ENCODE results near the gene TINCR. TPM values are rescaled to one million over a fixed set of nuclear protein-coding genes. Genes with fewer than 3 reads are reported as not detected.
A peak's percentile ranks its signal among the peaks of the same experiment; 100 is the strongest.

Gene TINCR
- total RNA-seq, 1 experiment from 2014 or later, result 0.17 TPM

- Mint-ChIP-seq H3K27ac (peak overlapping the region in 1 of 3 experiments; percentile 97; a peak in 2 of 7 replicates), H3K4me1 (peaks cover 15 to 23% of the 10 kb centered on the region in 2 experiments), H3K36me3 (ENCODE audit: insufficient read depth in 1 of 3, low read depth in 3 of 3) (peaks cover 18 to 43% (median 42%) of the 10 kb centered on the region in 3 experiments), H3K9me3 (no peaks in the 10 kb centered on the region), H3K27me3 (ENCODE audit: low read depth) (no peaks in the 10 kb centered on the region), H3K4me3 (peak overlapping the region in 1 of 2 experiments; percentile 46; a peak in 2 of 5 replicates)
- Histone ChIP-seq H3K23ac (ENCODE audit: insufficient read length, low read depth, low read length) (no peak overlapping the region), H4K5ac (ENCODE audit: insufficient read length, low read depth, low read length) (no peak overlapping the region), H3K9ac (ENCODE audit: extremely low read depth, insufficient read length, low read length) (no peak overlapping the region), H3K79me2 (ENCODE audit: insufficient read depth, low read length) (no peaks in the 10 kb centered on the region), H3K9me3 (ENCODE audit: control insufficient read depth, low read depth, low read length) (no peaks in the 10 kb centered on the region), H3K18ac (ENCODE audit: insufficient read length, low read depth, low read length) (no peak overlapping the region), H3T11ph (ENCODE audit: low read length) (no peak overlapping the region), H3K4ac (ENCODE audit: low read depth, low read length) (no peak overlapping the region), H2AFZ (ENCODE audit: low read length) (no peak overlapping the region), H3K4me1 (ENCODE audit: insufficient read depth, low read length) (no peaks in the 10 kb centered on the region; the same call in 1 of the 2 replicates), H3K4me2 (ENCODE audit: insufficient read depth, insufficient read length, low read length) (peak overlapping the region; percentile 25), H4K91ac (ENCODE audit: insufficient read length, low read depth, low read length) (no peak overlapping the region), H3K56ac (ENCODE audit: insufficient read length, low read depth, low read length) (no peak overlapping the region), H2BK15ac (ENCODE audit: low read depth, low read length) (no peak overlapping the region), H3K27ac (ENCODE audit: insufficient read length, low read depth, low read length) (no peak overlapping the region), H4K20me1 (ENCODE audit: control insufficient read depth, insufficient read depth, insufficient read length) (no peaks in the 10 kb centered on the region), H2BK5ac (ENCODE audit: insufficient read length, low read length) (no peak overlapping the region), H2BK120ac (ENCODE audit: low read depth, low read length, poor library complexity, severe bottlenecking) (no peak overlapping the region), H3K14ac (ENCODE audit: insufficient read depth, low read length) (no peak overlapping the region; the same call in 1 of the 2 replicates), H2AK5ac (ENCODE audit: insufficient read length, low read length) (no peak overlapping the region), H2BK12ac (ENCODE audit: insufficient read length, low read depth, low read length) (no peak overlapping the region), H3K27me3 (ENCODE audit: insufficient read depth, low read length) (no peaks in the 10 kb centered on the region), H4K8ac (replicated peaks; ENCODE audit: insufficient read length, low read depth, low read length) (no peak overlapping the region), H2BK20ac (ENCODE audit: low read depth, low read length, poor library complexity, severe bottlenecking) (no peak overlapping the region), H3K23me2 (ENCODE audit: insufficient read length, low read depth, low read length, poor library complexity, severe bottlenecking) (peaks cover 5% of the 10 kb centered on the region), H3K79me1 (ENCODE audit: insufficient read depth, low read depth, low read length, poor library complexity, severe bottlenecking) (no peaks in the 10 kb centered on the region)
- no peak for TF ChIP-seq CTCF (conservative IDR thresholded peaks at IDR 0.05)
- DNase-seq, result no peak
- no CpG with 5 or more reads among the region's 26 CpGs for WGBS (ENCODE audit: extremely low coverage, insufficient read length, low lambda C conversion rate)
Measured at GRCh38 chr19:5586300-5587070, 18.7 kb upstream of the TINCR start.
